GM12878 (cell line): Measurements from ENCODE around the gene DDX54. TPM values are rescaled to one million over a fixed set of nuclear protein-coding genes. Genes with fewer than 3 reads are reported as not detected.

Experiments used
- ATAC-seq: fragments of 200-7000 bp; cut with Tn5 transposase; 3 replicates; pipeline ENCODE4 v1.9.1; 2020; ENCODE audit warnings: mild to moderate bottlenecking, moderate library complexity
- BruUV-seq: library from RNA; stranded (reverse); fragments of 400-500 nt; replicated peaks from 2 replicates; lab custom pipeline; 2021; lab: Mats Ljungman, UMichigan
- CTCF ChIA-PET: fragments of 300-600 bp; sonication (Branson Sonifier 250); formaldehyde crosslinking; extraction: SDS; loops from one replicate; lab custom pipeline; 2021; ENCODE audit warnings: inconsistent platforms; lab: Yijun Ruan, JAX
- POLR2A ChIA-PET: fragments of 350-600 bp; formaldehyde crosslinking; extraction: SDS; loops from one replicate; lab custom pipeline; 2021; ENCODE audit warnings: inconsistent platforms; lab: Charles Lee
- RAD21 ChIA-PET: fragments of 300-600 bp; sonication (Branson Sonifier 250); formaldehyde crosslinking; loops from one replicate; lab custom pipeline; 2023; ENCODE audit warnings: antibody characterized with exemption; ENCODE audit not compliant: unreplicated experiment; lab: Charles Lee
- SMC1A ChIA-PET: fragments of 300-600 bp; sonication (Branson Sonifier 250); formaldehyde crosslinking; loops from one replicate; lab custom pipeline; 2023; ENCODE audit not compliant: unreplicated experiment, uncharacterized antibody; lab: Charles Lee
- DNase-seq: peaks from one replicate; pipeline ENCODE4 v3.0.0-alpha.2; 2011; ENCODE audit warnings: low read depth, low spot score
- FAIRE-seq: peaks from 3 replicates; lab custom pipeline; 2011; peaks lifted over from hg19 to GRCh38; lab: Jason Lieb, UNC
- H2AFZ ChIP-seq: 2 replicates; pipeline ENCODE4 v1.6.0; 2011; ENCODE audit warnings: low read depth, low read length, control low read depth; ENCODE audit not compliant: control insufficient read depth
- H3K27ac ChIP-seq: 2 replicates; pipeline ENCODE4 v1.5.1; 2011; ENCODE audit warnings: control low read depth; ENCODE audit not compliant: control insufficient read depth, insufficient read depth
- H3K27me3 ChIP-seq, 2 experiments: replicated peaks in 1 of 2; 2 replicates each; pipeline versions ENCODE4 v1.6.0 to v1.6.1; 2011; ENCODE audit warnings: low read length in 1 of 2; ENCODE audit not compliant: control insufficient read depth in 2 of 2, insufficient read depth in 2 of 2
- H3K36me3 ChIP-seq, 2 experiments: 2 replicates each; pipeline ENCODE4 v1.5.1; 2011; ENCODE audit warnings: low read length in 1 of 2; ENCODE audit not compliant: control insufficient read depth in 2 of 2, insufficient read depth in 2 of 2
- H3K4me1 ChIP-seq: 2 replicates; pipeline ENCODE4 v1.6.1; 2011; ENCODE audit warnings: mild to moderate bottlenecking, low read length, moderate library complexity, mixed read lengths; ENCODE audit not compliant: control insufficient read depth, insufficient read depth
- H3K4me2 ChIP-seq: 2 replicates; pipeline ENCODE4 v1.6.0; 2011; ENCODE audit warnings: control low read depth; ENCODE audit not compliant: control insufficient read depth, insufficient read depth
- H3K4me3 ChIP-seq: fragments of 200-600 bp; sonication (generic); 2 replicates; pipeline ENCODE4 v1.5.1; 2016
- H3K79me2 ChIP-seq: 2 replicates; pipeline ENCODE4 v1.6.0; 2011; ENCODE audit warnings: low read length; ENCODE audit not compliant: control insufficient read depth, insufficient read depth
- H3K9ac ChIP-seq: 2 replicates; pipeline ENCODE4 v1.8.0; 2011; ENCODE audit warnings: low read length, control low read depth, mixed read lengths; ENCODE audit not compliant: control insufficient read depth, insufficient read depth
- H3K9me3 ChIP-seq: replicated peaks from 3 replicates; pipeline ENCODE4 v1.5.1; 2011; ENCODE audit warnings: mild to moderate bottlenecking, low read length; ENCODE audit not compliant: control insufficient read depth, insufficient read depth
- H4K20me1 ChIP-seq: 2 replicates; pipeline ENCODE4 v1.6.0; 2011; ENCODE audit not compliant: control insufficient read depth, insufficient read depth
- CREM ChIP-seq: IDR thresholded peaks from 2 replicates; pipeline ENCODE4 v1.6.1; 2014; ENCODE audit warnings: antibody characterized with exemption, low read depth
- E2F4 ChIP-seq: IDR thresholded peaks from 2 replicates; pipeline ENCODE4 v1.6.1; 2012; ENCODE audit warnings: low read depth, low read length, improper control_type of control experiment
- ESRRA ChIP-seq: IDR thresholded peaks from 2 replicates; pipeline ENCODE4 v1.6.1; 2012; ENCODE audit warnings: mild to moderate bottlenecking, low read length, improper control_type of control experiment
- HDGF ChIP-seq: fragments of 450-650 bp; IDR thresholded peaks from 2 replicates; pipeline ENCODE4 v1.6.1; 2016; ENCODE audit warnings: antibody characterized with exemption
- MXI1 ChIP-seq: fragments of 150-350 bp; IDR thresholded peaks from 2 replicates; pipeline ENCODE4 v1.6.1; 2011; ENCODE audit warnings: low read depth, mild to moderate bottlenecking, inconsistent platforms, low read length, improper control_type of control experiment
- RBBP5 ChIP-seq: fragments of 200-600 bp; sonication (generic); conservative IDR thresholded peaks from 2 replicates; pipeline ENCODE4 v1.6.1; 2016
- REST ChIP-seq: IDR thresholded peaks from 2 replicates; pipeline ENCODE4 v1.6.1; 2012; ENCODE audit warnings: mild to moderate bottlenecking, low read depth, low read length
- SIN3A ChIP-seq: IDR thresholded peaks from 2 replicates; pipeline ENCODE4 v1.6.1; 2012; ENCODE audit warnings: low read depth, low read length, improper control_type of control experiment
- ZBED1 ChIP-seq: IDR thresholded peaks from 2 replicates; pipeline ENCODE4 v1.6.1; 2016; ENCODE audit warnings: borderline replicate concordance
- WGBS: methylation state at CpG from one replicate; pipeline ENCODE4 v1.1.6; 2016; ENCODE audit warnings: low lambda C conversion rate; ENCODE audit not compliant: insufficient replicate concordance, insufficient coverage; ENCODE audit errors: missing lambda C conversion rate; 5-methylcytosine and 5-hydroxymethylcytosine counted together
- in situ Hi-C: fragments of 300-500 bp; cut with MboI; formaldehyde crosslinking; loops from 9 replicates; pipeline ENCODE4 v1.14.3; 2018; ENCODE audit warnings: mixed read lengths
- intact Hi-C: fragments of 100-400 bp; cut with micrococcal nuclease; formaldehyde crosslinking; loops from one replicate; pipeline ENCODE4 v1.14.2; 2022; ENCODE audit not compliant: unreplicated experiment
- polyA plus RNA-seq, 11 experiments: library from polyadenylated mRNA; depleted of rRNA in 4 of 11; unstranded in 6 of 11; stranded (reverse) in 5 of 11; fragments of >200 nt; fragmentation: Nextera tagmentation in 4 of 11; fragmentation: Illumina TruSeq in 1 of 11; extraction: Ambion mirVana in 4 of 11; extraction: Trizol in 1 of 11; gene quantifications; 1 replicate in 1 of 11; 2 replicates in 10 of 11; pipeline versions ENCODE4 v1.2.1 to v1.2.3, GENCODE V29; 2011 to 2016; ENCODE audit warnings: inconsistent platforms in 2 of 11, missing spikeins in 2 of 11, low read depth in 1 of 11
- total RNA-seq, 4 experiments: library from RNA; depleted of rRNA in 3 of 4; stranded (reverse); fragments of >200 nt in 3 of 4; fragmentation: Illumina TruSeq in 1 of 4; extraction: Trizol in 1 of 4; gene quantifications; 2 replicates each; pipeline versions ENCODE4 v1.2.1 to v1.2.3, GENCODE V29; 2013 to 2021

Gene DDX54
- total and polyA plus RNA-seq, 10 of the 15 experiments (the other 5 are each of a cell fraction or from before 2014, with no cell fraction given): 1.9 to 115 (median 56.3) TPM

GRCh38 chr12:113149361-113150150, 35.7 kb downstream of the DDX54 start, which contains the start of gene CFAP73:
Gene CFAP73, plus strand, starts transcription at chr12:113149724. Its CDS starts 134 bp downstream, at chr12:113149858.
- intact Hi-C loops (loop anchor here (5.0 kb wide), 1 partner anchor 42 kb away; no protein-coding TSS in a partner anchor), in situ Hi-C loops (loop anchor here (5.0 kb wide), 1 partner anchor 102 kb away; no protein-coding TSS in a partner anchor)
- Histone ChIP-seq H3K9me3 (no peaks in the 10 kb centered on the region), H3K79me2 (no peaks in the 10 kb centered on the region), H2AFZ (no peak within 1 kb of the TSS), H3K4me3 (no peak within 1 kb of the TSS), H3K27ac (no peak within 1 kb of the TSS), H3K4me2 (no peak within 1 kb of the TSS), H3K27me3 (peaks cover 7 to 8% of the 10 kb centered on the region in 2 experiments; a peak in 2 of 4 replicates), H3K9ac (no peak within 1 kb of the TSS), H3K4me1 (peaks cover 12% of the 10 kb centered on the region), H3K36me3 (no peaks in the 10 kb centered on the region), H4K20me1 (no peaks in the 10 kb centered on the region)
- POLR2A ChIA-PET: no interaction called here
- DNase-seq (no peak), FAIRE-seq (no peak), ATAC-seq (no peak)
- 43% methylated on average over 22 of the region's 22 CpGs for WGBS
- no peak for TF ChIP-seq E2F4
- TF ChIP-seq HDGF: no peak
- RAD21 ChIA-PET: no interaction called here
- SMC1A ChIA-PET: interaction anchor here (1.7 kb wide), 1 partner anchor 91 kb away, joined by 3 read pairs; no protein-coding TSS in a partner anchor
- CTCF ChIA-PET: interaction anchor here (0.6 to 3.3 kb wide), 3 partner anchors 24 to 817 kb away, joined by 3 to 12 read pairs (median 5); no protein-coding TSS in a partner anchor
- no TSS peak for BruUV-seq

GRCh38 chr12:113146999-113147398, 38.3 kb downstream of the DDX54 start:
- Histone ChIP-seq H3K9ac (no peak overlapping the region), H3K4me3 (no peak overlapping the region), H3K4me2 (no peak overlapping the region), H3K9me3 (no peaks in the 10 kb centered on the region), H4K20me1 (no peaks in the 10 kb centered on the region), H2AFZ (no peak overlapping the region), H3K36me3 (no peaks in the 10 kb centered on the region), H3K4me1 (no peaks in the 10 kb centered on the region; the same call in 1 of the 2 replicates), H3K79me2 (no peaks in the 10 kb centered on the region), H3K27ac (no peak overlapping the region), H3K27me3 (peaks cover 0 to 3% of the 10 kb centered on the region in 2 experiments; a peak in 2 of 4 replicates)
- in situ Hi-C loops (no loop called here), intact Hi-C loops (no loop called here)
- FAIRE-seq: no peak
- POLR2A ChIA-PET: interaction anchor here (1.1 kb wide), 1 partner anchor 27 kb away, joined by 3 read pairs; no protein-coding TSS in a partner anchor
- 37% methylated on average over 2 of the region's 2 CpGs for WGBS
- CTCF ChIA-PET: interaction anchor here (0.7 to 1.3 kb wide), 3 partner anchors 27 to 99 kb away, joined by 3 to 4 read pairs (median 3); no protein-coding TSS in a partner anchor
- no TSS peak for BruUV-seq
- no peak for DNase-seq
- RAD21 ChIA-PET: interaction anchor here (0.7 kb wide), 1 partner anchor 89 kb away, joined by 5 read pairs; no protein-coding TSS in a partner anchor
- ATAC-seq: no peak
- SMC1A ChIA-PET: interaction anchor here (1.3 kb wide), 1 partner anchor 9 kb away, joined by 6 read pairs; no protein-coding TSS in a partner anchor
- TF ChIP-seq MXI1: no peak
- TF ChIP-seq ESRRA: no peak
- TF ChIP-seq REST: no peak
- no peak for TF ChIP-seq ZBED1
- no peak for TF ChIP-seq CREM
- TF ChIP-seq RBBP5: no peak
- no peak for TF ChIP-seq SIN3A
